Measurements from ENCODE around the gene SETBP1. TPM values are rescaled to one million over a fixed set of nuclear protein-coding genes. Genes with fewer than 3 reads are reported as not detected.
"Not testable (repeated sequence)": the region's sequence is repeated elsewhere in the genome, so short reads cannot be mapped to it uniquely, and the experiment has no call there.

SETBP1 gene
- total RNA-seq, 1 donor from 2014 or later, result 51.0 TPM

DNA sequence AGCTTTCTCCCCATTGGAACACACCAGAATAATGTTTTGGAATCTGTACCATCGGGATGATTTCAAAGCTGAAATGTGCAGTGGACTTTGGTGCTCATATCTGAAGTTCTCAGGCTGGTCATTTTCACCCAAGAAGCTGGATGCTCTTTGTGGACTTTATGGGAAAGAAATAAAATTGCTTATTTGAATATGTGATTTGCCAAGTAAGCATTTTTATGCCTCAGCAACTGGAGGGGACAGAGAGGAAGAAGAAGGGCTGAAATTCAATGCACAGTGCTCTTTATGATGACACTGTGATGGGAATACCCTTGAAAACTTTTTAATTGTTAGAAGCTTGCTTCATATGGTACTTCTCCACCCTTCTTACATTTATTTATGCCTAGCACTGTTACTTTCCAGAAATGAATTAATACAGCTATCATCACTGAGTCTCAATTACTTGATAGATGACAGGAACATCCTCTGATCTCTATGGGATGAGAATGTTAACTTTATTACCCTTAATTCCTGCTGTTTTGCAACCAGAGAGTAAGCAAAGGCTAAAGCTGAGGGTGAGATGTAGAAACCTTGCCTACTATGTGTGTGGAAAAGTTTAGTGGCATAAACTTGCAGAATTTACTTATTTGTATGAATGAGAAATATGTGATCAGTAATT, 23.6 kb downstream of the SETBP1 start:
- no peak for DNase-seq (ENCODE audit: low spot score)

GRCh38 chr18:44705075-44705675, 24.5 kb downstream of the SETBP1 start:
- DNase-seq (ENCODE audit: low spot score), result no peak

- DNase-seq (ENCODE audit: low spot score), result no peak
These were observed 27.9 kb downstream of the SETBP1 start for GRCh38 chr18:44708451-44709083.

- DNase-seq (ENCODE audit: low spot score), result no peak
These were observed 28.8 kb downstream of the SETBP1 start for GRCh38 chr18:44709307-44710126.

DNA sequence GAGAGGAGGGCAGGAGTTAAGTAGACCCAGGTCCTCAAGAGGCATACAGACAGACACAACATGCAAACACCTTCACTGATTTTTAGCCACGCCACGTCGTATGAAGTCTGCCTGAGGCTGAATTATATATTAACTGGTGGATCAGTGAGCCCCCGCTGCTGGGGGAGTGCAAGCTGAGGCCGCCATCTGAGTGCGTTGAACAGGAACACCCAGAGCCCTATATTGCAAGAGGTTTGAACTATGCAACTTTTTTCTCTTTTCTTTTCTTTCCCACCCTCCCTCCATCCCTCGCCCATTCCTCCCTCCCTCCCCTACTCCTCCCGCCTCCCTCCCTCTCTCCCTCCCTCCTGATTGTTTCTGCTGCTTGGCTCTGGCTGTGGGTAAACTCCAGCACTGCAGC, 30.2 kb downstream of the SETBP1 start:
- no peak for DNase-seq (ENCODE audit: low spot score)

- DNase-seq (ENCODE audit: low spot score), result no peak
These were observed 31.3 kb downstream of the SETBP1 start for GRCh38 chr18:44712025-44712424.

- no peak for DNase-seq (ENCODE audit: low spot score)
These were observed 32.7 kb downstream of the SETBP1 start for GRCh38 chr18:44713435-44713834.

GRCh38 chr18:44714376-44714775, 33.7 kb downstream of the SETBP1 start:
- no peak for DNase-seq (ENCODE audit: low spot score)

DNA sequence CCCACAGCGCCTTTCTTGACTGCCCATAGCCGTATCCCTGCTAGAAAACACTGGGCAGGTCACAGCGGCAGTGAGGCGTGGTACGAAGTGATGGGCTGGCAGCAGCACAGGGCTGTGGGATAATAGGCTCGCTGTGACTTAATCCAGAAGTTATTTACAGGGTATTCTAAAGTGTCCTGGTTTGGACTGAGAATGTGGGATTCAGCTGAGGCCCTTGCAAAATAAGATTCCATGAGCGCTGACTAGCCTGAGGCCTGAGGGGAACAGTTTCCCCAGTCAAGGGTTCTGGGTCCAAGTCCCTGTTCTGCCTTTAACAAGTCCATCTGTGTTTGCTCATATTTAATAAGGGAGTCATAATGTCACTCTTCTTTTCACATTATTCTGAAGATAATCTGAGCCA, 34.6 kb downstream of the SETBP1 start:
- DNase-seq (ENCODE audit: low spot score), result peak; percentile 60

DNA sequence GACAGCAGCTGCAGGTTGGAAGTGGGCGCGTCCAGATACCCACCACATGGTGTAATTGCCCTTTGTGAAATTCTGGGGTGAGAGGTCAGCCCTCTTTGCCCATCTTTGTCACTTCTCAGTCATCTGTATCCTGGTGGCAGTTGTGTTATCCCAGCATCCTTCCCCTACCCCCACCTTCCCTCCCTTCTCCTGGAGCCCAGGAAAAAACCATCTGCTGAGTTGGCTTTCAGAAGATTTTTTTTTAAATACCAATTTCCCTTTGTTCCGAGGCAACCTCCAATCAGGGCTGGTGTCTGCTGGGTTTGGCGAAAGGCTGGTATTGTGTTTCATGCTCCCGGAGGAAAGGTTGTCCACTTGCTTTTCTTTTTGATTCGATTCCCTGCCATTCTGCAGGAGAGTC, 35.2 kb downstream of the SETBP1 start:
- no peak for DNase-seq (ENCODE audit: low spot score)

DNA sequence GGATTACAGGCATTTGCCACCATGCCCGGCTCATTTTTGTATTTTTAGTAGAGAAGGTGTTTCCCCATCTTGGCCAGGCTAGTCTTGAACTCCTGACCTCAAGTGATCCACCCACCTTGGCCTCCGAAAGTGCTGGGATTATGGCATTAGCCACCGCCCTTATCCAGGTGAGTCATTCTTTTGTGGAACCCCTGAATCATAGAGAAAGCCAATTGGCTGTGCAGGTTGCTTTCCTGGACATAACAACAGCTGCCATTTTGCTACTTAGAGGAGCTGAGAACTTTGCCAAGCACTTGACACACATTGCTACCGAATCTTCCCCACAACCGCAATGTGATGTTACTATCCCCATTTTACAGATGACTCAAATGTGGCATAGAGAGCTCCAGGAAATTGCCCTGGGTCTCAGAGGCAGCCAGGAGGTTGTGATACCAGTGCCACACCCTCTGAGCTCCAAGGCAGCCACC, 36.0 kb downstream of the SETBP1 start:
- DNase-seq (ENCODE audit: low spot score), result no peak

DNA sequence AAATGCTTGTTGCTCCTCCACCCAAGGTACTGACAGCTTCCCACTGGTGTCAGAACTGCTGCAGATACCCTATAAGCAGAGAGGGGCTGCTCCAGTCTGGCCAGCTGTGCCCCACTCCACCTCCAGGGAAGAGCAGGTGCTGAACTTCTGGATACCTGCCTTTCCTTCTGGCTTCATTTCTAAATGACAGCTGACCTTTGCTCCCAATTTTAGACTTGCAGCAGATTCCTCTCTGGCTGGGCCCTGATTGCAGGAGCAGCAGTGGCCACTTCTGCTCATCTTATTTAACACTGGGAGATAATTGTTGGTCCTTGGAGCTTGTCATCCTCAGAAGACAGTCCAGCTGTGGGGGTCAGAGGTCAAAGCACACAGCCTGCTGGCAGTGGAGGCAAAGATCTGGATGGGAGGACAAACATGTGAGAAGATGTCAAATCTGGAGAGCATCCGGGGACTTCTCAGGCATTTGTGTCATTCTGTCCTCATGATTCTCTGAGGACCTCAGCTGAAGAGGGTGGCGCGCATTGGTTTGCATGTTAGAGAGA, 38.9 kb downstream of the SETBP1 start:
- no peak for DNase-seq (ENCODE audit: low spot score)

GRCh38 chr18:44721748-44722147, 41.1 kb downstream of the SETBP1 start:
- DNase-seq (ENCODE audit: low spot score), result not testable (repeated sequence)

DNA sequence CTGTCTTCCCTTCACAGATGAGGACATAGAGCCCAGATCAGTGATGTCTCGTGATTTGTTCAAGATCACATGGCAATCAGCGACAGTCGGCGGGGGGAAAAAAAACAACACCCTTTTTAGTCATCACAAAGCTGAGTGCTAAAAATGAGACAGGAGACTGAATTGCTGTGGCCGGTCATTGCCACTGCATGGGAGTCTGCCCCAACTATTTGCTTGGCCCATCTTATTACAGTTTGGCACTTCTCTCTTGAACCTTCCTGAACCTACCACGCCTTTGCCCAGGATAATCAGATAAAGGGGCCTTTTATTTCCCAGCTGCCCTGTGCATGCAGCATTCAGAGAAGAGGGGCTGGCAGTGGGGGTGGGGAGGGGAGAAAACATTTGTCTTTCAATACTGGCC, 42.7 kb downstream of the SETBP1 start:
- no peak for DNase-seq (ENCODE audit: low spot score)

- DNase-seq (ENCODE audit: low spot score), result no peak
These were observed 43.6 kb downstream of the SETBP1 start for GRCh38 chr18:44724105-44724778.

GRCh38 chr18:44725300-44726058, 44.8 kb downstream of the SETBP1 start:
- no peak for DNase-seq (ENCODE audit: low spot score)

DNA sequence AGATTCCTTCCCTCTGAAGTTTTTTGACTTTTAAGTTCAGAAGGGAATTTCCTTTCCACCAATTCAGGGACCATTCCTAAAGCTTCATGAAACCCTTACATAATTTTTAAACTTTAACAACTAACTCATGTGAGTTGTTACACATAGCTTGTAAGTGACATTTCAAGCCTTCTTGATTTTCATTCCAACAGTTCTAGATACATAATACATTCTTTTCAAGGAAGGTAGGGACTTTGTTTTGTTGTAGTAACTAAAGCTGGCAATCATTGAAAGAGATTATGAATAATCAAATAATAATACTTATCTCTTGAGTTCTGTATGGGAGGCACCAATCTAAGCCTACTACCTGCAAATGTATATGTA, 45.4 kb downstream of the SETBP1 start:
- no peak for DNase-seq (ENCODE audit: low spot score)

- no peak for DNase-seq (ENCODE audit: low spot score)
These were observed 46.6 kb downstream of the SETBP1 start for GRCh38 chr18:44727291-44727690.

DNA sequence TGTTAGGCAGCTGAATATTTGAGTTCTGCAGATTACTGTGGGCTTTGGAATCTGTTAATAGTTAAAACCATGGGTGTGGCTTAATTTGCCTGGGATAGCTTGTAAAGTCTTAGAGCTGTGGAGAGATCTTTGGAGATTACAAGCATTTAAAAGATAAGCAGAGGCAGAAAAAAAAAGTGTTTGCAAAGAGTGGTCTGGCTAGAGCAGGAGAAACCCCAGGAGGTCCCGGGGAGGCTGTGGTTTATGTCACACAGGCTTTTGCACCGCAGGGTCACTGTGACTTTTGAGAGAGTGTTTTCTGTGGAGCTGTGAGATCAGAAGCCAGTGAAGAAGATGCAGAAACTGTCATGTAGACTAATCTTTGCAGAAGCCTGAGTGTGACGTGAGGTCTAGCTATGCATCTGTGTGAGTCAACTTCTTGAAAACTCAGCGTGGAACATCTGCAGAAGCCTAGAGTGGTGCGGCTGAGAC, 49.0 kb downstream of the SETBP1 start:
- no peak for DNase-seq (ENCODE audit: low spot score)

DNA sequence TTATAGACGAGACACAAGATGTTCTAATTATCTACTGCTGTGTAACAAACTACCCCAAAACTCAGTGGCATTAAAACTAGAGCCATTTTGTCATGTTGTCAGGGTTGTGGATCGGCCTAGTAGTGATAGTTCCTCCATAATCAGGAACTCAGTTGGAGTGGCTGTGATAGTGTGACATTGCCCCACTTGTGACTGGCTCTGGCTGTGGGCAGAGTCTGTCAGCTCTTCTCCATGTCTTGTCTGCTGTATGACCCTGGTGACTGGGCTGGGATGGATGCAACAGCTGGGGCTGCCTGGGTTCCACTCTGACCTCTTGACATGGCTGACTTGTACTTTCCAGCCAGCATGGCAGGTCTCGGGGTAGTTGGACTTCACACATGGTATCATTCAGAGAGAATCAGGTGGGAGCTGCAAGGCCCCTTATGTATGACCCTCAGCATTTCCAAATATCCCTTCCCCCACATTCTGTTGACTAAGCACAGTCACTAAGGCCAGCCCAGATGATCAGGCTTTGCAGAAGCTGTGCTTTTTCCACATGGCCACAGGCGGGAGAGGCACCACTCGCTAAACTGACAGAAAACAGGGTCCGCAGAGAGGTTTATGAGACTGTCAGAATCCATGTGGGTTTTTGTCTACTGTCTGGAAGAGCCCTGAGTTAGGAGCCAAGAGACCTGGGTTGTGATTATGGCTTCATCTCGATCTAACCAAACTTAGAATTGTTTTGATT, 50.3 kb downstream of the SETBP1 start:
- DNase-seq (ENCODE audit: low spot score), result no peak
